ENCODE data around the gene ADAMTS14.

Gene ADAMTS14

GRCh38 chr10:70677016-70677415 is 4.7 kb downstream of the ADAMTS14 start:
- no peak for DNase-seq

GRCh38 chr10:70677620-70678249 is 5.4 kb downstream of the ADAMTS14 start:
- no peak for DNase-seq

GRCh38 chr10:70678250-70678635 is 5.9 kb downstream of the ADAMTS14 start:
- DNase-seq, result no peak

GRCh38 chr10:70678757-70679489 is 6.6 kb downstream of the ADAMTS14 start:
- no peak for DNase-seq

- no peak for DNase-seq
These were observed 7.2 kb downstream of the ADAMTS14 start for GRCh38 chr10:70679498-70679897.

- DNase-seq, result no peak
These were observed 8.8 kb downstream of the ADAMTS14 start for GRCh38 chr10:70680899-70681730.

GRCh38 chr10:70681731-70682005 is 9.4 kb downstream of the ADAMTS14 start:
- DNase-seq, result no peak

- peak in 1 of 2 donors; percentile 13 for DNase-seq
These were observed 10.8 kb downstream of the ADAMTS14 start for GRCh38 chr10:70682920-70683600.

GRCh38 chr10:70683601-70683934 is 11.3 kb downstream of the ADAMTS14 start:
- DNase-seq, result no peak

GRCh38 chr10:70683940-70684339 is 11.6 kb downstream of the ADAMTS14 start:
- DNase-seq, result no peak

- no peak for DNase-seq
These were observed 12.1 kb downstream of the ADAMTS14 start for GRCh38 chr10:70684374-70684773.

- no peak for DNase-seq
These were observed 12.6 kb downstream of the ADAMTS14 start for GRCh38 chr10:70684839-70685454.

- DNase-seq, result no peak
These were observed 13.2 kb downstream of the ADAMTS14 start for GRCh38 chr10:70685455-70685911.

- DNase-seq, result no peak
These were observed 16.5 kb downstream of the ADAMTS14 start for GRCh38 chr10:70688828-70689227.

GRCh38 chr10:70689661-70690060 is 17.4 kb downstream of the ADAMTS14 start:
- DNase-seq, result no peak

- no peak for DNase-seq
These were observed 18.3 kb downstream of the ADAMTS14 start for GRCh38 chr10:70690589-70690988.

GRCh38 chr10:70691611-70692010 is 19.3 kb downstream of the ADAMTS14 start:
- no peak for DNase-seq

- DNase-seq, result no peak
These were observed 19.8 kb downstream of the ADAMTS14 start for GRCh38 chr10:70692043-70692603.

- no peak for DNase-seq
These were observed 21.5 kb downstream of the ADAMTS14 start for GRCh38 chr10:70693619-70694335.

GRCh38 chr10:70694418-70695141 is 22.3 kb downstream of the ADAMTS14 start:
- no peak for DNase-seq

Data from activated CD4-positive, alpha-beta T cell treated with anti-CD3 and anti-CD28 coated beads for 4 hours (primary cell).